ENCODE data around the gene SRD5A1.

- no peak for TF ChIP-seq CTCF (IDR thresholded peaks at IDR 0.05; ENCODE audit: insufficient read depth, low read length)
- TF ChIP-seq POLR2AphosphoS5 (IDR thresholded peaks at IDR 0.05; ENCODE audit: low read depth) = no peak
- TF ChIP-seq SPI1 (IDR thresholded peaks at IDR 0.05; ENCODE audit: borderline replicate concordance, low read depth) = no peak
- no peak for TF ChIP-seq GABPA (IDR thresholded peaks at IDR 0.05; ENCODE audit: low read depth)
Measured at GRCh38 chr5:6692906-6693305, 59.7 kb downstream of the SRD5A1 start.

All from HL-60 (cell line).